ENCODE measurements around the gene LAD1. TPM values are rescaled to one million over a fixed set of nuclear protein-coding genes. Genes with fewer than 3 reads are reported as not detected.

LAD1 gene
- total RNA-seq, 1 experiment from 2014 or later, result 30.1 TPM

DNA sequence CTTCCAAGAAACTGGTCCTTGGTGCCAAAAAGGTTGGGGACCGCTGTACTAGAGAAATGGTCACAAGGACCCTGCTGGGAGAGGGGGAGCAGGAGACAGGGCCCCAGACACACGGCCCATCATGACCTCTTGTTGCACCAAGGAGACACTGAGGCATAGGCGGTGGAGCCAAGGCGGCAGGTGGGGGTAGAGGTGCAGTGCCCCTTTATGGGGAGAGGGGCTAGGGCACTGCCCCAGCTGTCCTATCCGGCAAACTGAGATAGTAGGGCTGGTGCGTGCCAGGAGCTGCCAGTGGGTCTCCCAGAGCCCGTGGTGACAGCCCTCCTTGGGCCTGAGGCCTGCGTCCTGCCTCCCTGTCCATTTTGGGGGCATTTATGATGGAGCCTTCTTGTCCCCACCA lies 41.9 kb downstream of the LAD1 start:
- WGBS (ENCODE audit: extremely low coverage, insufficient read length, low lambda C conversion rate), result no CpG with 5 or more reads among the region's 8 CpGs
- H3K4ac ChIP-seq (ENCODE audit: low read depth, low read length), result no peak overlapping the region
- no peak overlapping the region for H3K18ac ChIP-seq (ENCODE audit: insufficient read length, low read depth, low read length)
- no peak overlapping the region for H3K56ac ChIP-seq (ENCODE audit: insufficient read length, low read depth, low read length)
- no peak overlapping the region for H2BK12ac ChIP-seq (ENCODE audit: insufficient read length, low read depth, low read length)
- H3K9ac ChIP-seq (ENCODE audit: extremely low read depth, insufficient read length, low read length), result no peak overlapping the region
- H3K14ac ChIP-seq (ENCODE audit: insufficient read depth, low read length), result no peak overlapping the region
- H4K20me1 ChIP-seq (ENCODE audit: control insufficient read depth, insufficient read depth, insufficient read length), result no peaks in the 10 kb centered on the region
- H3K4me3 Mint-ChIP-seq, result no peak overlapping the region; a peak in 1 of 5 replicates
- H3K23ac ChIP-seq (ENCODE audit: insufficient read length, low read depth, low read length), result no peak overlapping the region
- TF ChIP-seq, protein P1, sequence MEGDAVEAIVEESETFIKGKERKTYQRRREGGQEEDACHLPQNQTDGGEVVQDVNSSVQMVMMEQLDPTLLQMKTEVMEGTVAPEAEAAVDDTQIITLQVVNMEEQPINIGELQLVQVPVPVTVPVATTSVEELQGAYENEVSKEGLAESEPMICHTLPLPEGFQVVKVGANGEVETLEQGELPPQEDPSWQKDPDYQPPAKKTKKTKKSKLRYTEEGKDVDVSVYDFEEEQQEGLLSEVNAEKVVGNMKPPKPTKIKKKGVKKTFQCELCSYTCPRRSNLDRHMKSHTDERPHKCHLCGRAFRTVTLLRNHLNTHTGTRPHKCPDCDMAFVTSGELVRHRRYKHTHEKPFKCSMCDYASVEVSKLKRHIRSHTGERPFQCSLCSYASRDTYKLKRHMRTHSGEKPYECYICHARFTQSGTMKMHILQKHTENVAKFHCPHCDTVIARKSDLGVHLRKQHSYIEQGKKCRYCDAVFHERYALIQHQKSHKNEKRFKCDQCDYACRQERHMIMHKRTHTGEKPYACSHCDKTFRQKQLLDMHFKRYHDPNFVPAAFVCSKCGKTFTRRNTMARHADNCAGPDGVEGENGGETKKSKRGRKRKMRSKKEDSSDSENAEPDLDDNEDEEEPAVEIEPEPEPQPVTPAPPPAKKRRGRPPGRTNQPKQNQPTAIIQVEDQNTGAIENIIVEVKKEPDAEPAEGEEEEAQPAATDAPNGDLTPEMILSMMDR (conservative IDR thresholded peaks at IDR 0.05), result no peak
- no peak overlapping the region for H2AK5ac ChIP-seq (ENCODE audit: insufficient read length, low read length)
- H3K23me2 ChIP-seq (ENCODE audit: insufficient read length, low read depth, low read length, poor library complexity, severe bottlenecking), result no peaks in the 10 kb centered on the region
- no peak overlapping the region for H2BK120ac ChIP-seq (ENCODE audit: low read depth, low read length, poor library complexity, severe bottlenecking)
- no peaks in the 10 kb centered on the region; the same call in none of the 2 replicates for H3K27me3 Mint-ChIP-seq (ENCODE audit: low read depth)
- H2BK15ac ChIP-seq (ENCODE audit: low read depth, low read length), result no peak overlapping the region
- H2BK20ac ChIP-seq (ENCODE audit: low read depth, low read length, poor library complexity, severe bottlenecking), result no peak overlapping the region
- DNase-seq, result no peak
- H3K9me3 ChIP-seq (ENCODE audit: control insufficient read depth, low read depth, low read length), result no peaks in the 10 kb centered on the region
- no peak overlapping the region for H4K8ac ChIP-seq (replicated peaks; ENCODE audit: insufficient read length, low read depth, low read length)
- H3K27me3 ChIP-seq (ENCODE audit: insufficient read depth, low read length), result no peaks in the 10 kb centered on the region
- no peak overlapping the region for H4K91ac ChIP-seq (ENCODE audit: insufficient read length, low read depth, low read length)
- H3K27ac ChIP-seq (ENCODE audit: insufficient read length, low read depth, low read length), result no peak overlapping the region
- no peaks in the 10 kb centered on the region for H3K79me2 ChIP-seq (ENCODE audit: insufficient read depth, low read length)
- H2BK5ac ChIP-seq (ENCODE audit: insufficient read length, low read length), result no peak overlapping the region
- H3K4me1 ChIP-seq (ENCODE audit: insufficient read depth, low read length), result no peaks in the 10 kb centered on the region
- peaks cover 12 to 24% of the 10 kb centered on the region in 2 experiments for H3K4me1 Mint-ChIP-seq
- H3K79me1 ChIP-seq (ENCODE audit: insufficient read depth, low read depth, low read length, poor library complexity, severe bottlenecking), result no peaks in the 10 kb centered on the region
- no peak overlapping the region for H3T11ph ChIP-seq (ENCODE audit: low read length)
- H3K36me3 Mint-ChIP-seq (ENCODE audit: insufficient read depth in 1 of 3, low read depth in 3 of 3), result no peaks in the 10 kb centered on the region
- H2AFZ ChIP-seq (ENCODE audit: low read length), result no peak overlapping the region
- H4K5ac ChIP-seq (ENCODE audit: insufficient read length, low read depth, low read length), result no peak overlapping the region
- no peak overlapping the region for H3K4me2 ChIP-seq (ENCODE audit: insufficient read depth, insufficient read length, low read length)
- H3K9me3 Mint-ChIP-seq, result no peaks in the 10 kb centered on the region
- no peak overlapping the region for H3K27ac Mint-ChIP-seq
